BLaER1 treated with 17β-estradiol and CSF1 and Interleukin-3, amounts not matched to agents 10 nM and 100 nM (cell line): ENCODE results near the gene TSPY1.
"Not testable (repeated sequence)": the region's sequence is repeated elsewhere in the genome, so short reads cannot be mapped to it uniquely, and the experiment has no call there.

Source experiments
- H3K27ac ChIP-seq, 11 experiments: shearing (Covaris generic); formaldehyde crosslinking; 2 replicates each; pipeline ENCODE4 v1.8.1; 2022
- H3K27me3 ChIP-seq, 11 experiments: shearing (Covaris generic); formaldehyde crosslinking; 2 replicates each; pipeline ENCODE4 v1.8.1; 2022
- H3K36me3 ChIP-seq, 11 experiments: shearing (Covaris generic); formaldehyde crosslinking; 2 replicates each; pipeline ENCODE4 v1.8.1; 2022
- H3K4me1 ChIP-seq, 10 experiments: shearing (Covaris generic); formaldehyde crosslinking; 2 replicates each; pipeline ENCODE4 v1.8.1; 2022
- H3K4me2 ChIP-seq, 11 experiments: shearing (Covaris generic); formaldehyde crosslinking; 2 replicates each; pipeline ENCODE4 v1.8.1; 2022
- H3K4me3 ChIP-seq, 10 experiments: shearing (Covaris generic); formaldehyde crosslinking; 2 replicates each; pipeline ENCODE4 v1.8.1; 2022
- H3K9ac ChIP-seq, 11 experiments: shearing (Covaris generic); formaldehyde crosslinking; 2 replicates each; pipeline ENCODE4 v1.8.1; 2022
- H3K9me3 ChIP-seq, 11 experiments: shearing (Covaris generic); formaldehyde crosslinking; replicated peaks in 1 of 11; 2 replicates each; pipeline ENCODE4 v1.8.1; 2022
- H4K20me1 ChIP-seq, 11 experiments: shearing (Covaris generic); formaldehyde crosslinking; 2 replicates each; pipeline ENCODE4 v1.8.1; 2022

TSPY1 gene

DNA sequence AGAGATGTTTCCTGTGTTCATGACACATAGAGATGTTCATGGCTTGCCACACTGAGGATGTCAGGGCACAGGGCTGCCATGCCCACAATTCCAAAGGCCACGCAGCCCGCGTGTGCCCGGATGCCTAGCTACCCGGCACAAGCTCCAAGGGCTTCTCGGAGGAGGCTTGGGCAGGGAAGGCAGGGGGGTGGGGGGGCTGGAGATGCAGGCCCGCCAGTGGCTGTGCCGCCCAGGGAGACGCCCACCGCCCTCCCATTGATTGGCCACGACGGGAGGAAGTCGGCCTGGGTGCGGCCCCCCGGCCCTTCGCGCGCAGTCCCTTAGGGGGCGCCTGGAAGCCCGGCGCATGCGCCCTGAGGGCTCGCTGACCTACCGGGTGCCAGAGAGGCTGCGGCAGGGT lies at the start of gene TSPY1:
Gene TSPY1, plus strand, starts transcription at position 301 of the 400 bp plus-strand sequence. Its CDS starts 46 bp downstream, at position 347.
- H3K27me3 ChIP-seq, H3K4me1 ChIP-seq, H3K27ac ChIP-seq, H3K36me3 ChIP-seq, H3K9ac ChIP-seq, H3K4me2 ChIP-seq, H3K9me3 ChIP-seq, H3K4me3 ChIP-seq, H4K20me1 ChIP-seq: not testable (repeated sequence)

DNA sequence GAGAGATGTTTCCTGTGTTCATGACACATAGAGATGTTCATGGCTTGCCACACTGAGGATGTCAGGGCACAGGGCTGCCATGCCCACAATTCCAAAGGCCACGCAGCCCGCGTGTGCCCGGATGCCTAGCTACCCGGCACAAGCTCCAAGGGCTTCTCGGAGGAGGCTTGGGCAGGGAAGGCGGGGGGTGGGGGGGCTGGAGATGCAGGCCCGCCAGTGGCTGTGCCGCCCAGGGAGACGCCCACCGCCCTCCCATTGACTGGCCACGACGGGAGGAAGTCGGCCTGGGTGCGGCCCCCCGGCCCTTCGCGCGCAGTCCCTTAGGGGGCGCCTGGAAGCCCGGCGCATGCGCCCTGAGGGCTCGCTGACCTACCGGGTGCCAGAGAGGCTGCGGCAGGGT lies 20.2 kb downstream of the TSPY1 start, which contains the start of gene TSPY9:
Gene TSPY9, plus strand, starts transcription at position 301 of the 400 bp plus-strand sequence. Its CDS starts 46 bp downstream, at position 347.
- H3K4me3 ChIP-seq, H3K27me3 ChIP-seq, H3K36me3 ChIP-seq, H4K20me1 ChIP-seq, H3K4me2 ChIP-seq, H3K9me3 ChIP-seq, H3K27ac ChIP-seq, H3K4me1 ChIP-seq, H3K9ac ChIP-seq: not testable (repeated sequence)

- H3K4me3 ChIP-seq, H4K20me1 ChIP-seq, H3K27ac ChIP-seq, H3K4me2 ChIP-seq, H3K27me3 ChIP-seq, H3K4me1 ChIP-seq, H3K9me3 ChIP-seq, H3K36me3 ChIP-seq, H3K9ac ChIP-seq: not testable (repeated sequence)
Observed at GRCh38 chrY:9504396-9504795, 37.6 kb downstream of the TSPY1 start.

- H3K9me3 ChIP-seq, H3K4me1 ChIP-seq, H4K20me1 ChIP-seq, H3K4me2 ChIP-seq, H3K9ac ChIP-seq, H3K36me3 ChIP-seq, H3K4me3 ChIP-seq, H3K27me3 ChIP-seq, H3K27ac ChIP-seq: not testable (repeated sequence)
Observed at GRCh38 chrY:9516287-9516686, 49.5 kb downstream of the TSPY1 start.
